ENCODE data around the gene CHRNG.

- TF ChIP-seq CTCF (conservative IDR thresholded peaks at IDR 0.05; ENCODE audit: low read depth in 2 of 2) (no peak), EZH2 (IDR thresholded peaks at IDR 0.05; ENCODE audit: low read depth, unreplicated experiment) (no peak), REST (IDR thresholded peaks at IDR 0.05; ENCODE audit: unreplicated experiment) (no peak), EZH2phosphoT487 (IDR thresholded peaks at IDR 0.05; ENCODE audit: unreplicated experiment) (no peak), POLR2AphosphoS5 (IDR thresholded peaks at IDR 0.05; ENCODE audit: low read depth) (no peak), ZNF114 (CRISPR knock-in tag; IDR thresholded peaks at IDR 0.05) (no peak)
Observed at GRCh38 chr2:232539298-232540231, at the start of gene CHRNG.
